ENCODE data around the gene AJM1. TPM values are rescaled to one million over a fixed set of nuclear protein-coding genes. Genes with fewer than 3 reads are reported as not detected.

Gene AJM1
- total RNA-seq, 2 donors from 2014 or later = 10.4 to 11.1 TPM

DNA sequence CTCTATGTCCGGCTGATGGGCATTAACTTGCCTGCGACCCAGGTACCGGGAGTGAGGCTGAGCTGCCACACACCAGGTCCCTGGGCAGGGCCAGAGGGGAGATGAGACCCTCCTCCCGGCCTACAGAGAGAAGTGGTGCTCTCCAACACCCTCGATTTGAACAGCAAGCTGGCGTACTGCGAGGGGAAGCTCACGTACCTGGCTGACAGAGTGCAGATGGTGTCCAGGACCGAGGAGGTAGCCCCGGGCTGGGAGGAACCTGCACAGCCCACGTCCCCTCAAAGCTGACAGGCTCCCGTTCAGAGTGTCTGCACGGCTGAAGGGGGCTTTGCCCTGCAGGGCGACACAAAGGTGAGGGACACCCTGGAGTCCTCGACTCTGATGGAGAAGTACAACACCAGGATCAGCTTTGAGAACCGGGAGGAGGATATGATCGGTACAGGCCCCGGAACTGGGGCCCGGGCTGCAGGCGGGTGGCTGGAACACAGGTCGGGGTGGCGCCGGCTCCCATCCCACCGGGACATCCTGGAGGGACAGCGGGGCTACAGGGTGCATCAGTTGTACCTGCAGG is 35.6 kb upstream of the AJM1 start:
- DNase-seq (no peak), ATAC-seq (peak; percentile 4)
- intact Hi-C loops (cut with DNase I, micrococcal nuclease) = no loop called here

DNA sequence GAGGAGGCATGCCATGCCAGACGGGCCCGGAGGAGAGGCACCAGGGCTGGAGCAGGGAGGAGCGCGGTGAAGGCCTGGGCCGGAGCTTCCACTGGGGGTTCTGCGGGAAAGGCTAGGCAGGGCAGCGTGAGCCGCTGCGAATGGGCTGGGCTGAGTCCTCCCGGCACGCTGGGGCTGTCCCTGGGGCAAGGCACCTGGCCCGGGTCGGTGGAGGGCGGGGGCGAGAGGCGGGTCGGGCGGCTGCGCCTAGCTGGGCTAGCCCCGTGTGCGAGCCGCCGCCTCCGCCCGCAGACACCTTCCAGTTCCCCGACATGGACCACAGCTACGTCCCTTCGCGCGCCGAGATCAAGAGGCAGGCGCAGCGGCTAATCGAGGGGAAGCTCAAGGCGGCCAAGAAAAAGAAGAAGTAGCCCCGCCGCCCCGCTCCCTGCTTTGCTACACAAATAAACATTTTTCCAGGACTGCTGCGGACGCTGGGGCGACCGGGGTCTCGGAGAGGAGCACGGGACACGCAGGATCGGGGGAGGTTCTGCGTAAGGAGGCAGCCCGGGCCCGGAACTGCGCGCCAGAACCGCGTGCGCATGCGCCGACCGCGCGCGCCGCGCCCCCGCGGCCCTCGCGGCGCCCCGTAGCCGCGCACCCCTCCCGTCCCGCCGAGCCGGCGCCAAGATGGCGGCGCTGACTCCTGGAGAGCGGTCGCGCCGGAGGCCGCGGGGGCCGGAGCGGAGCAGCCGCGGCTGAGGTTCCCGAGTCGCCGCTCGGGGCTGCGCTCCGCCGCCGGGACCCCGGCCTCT is 34.8 kb upstream of the AJM1 start, which contains the start of gene RABL6:
TSS of gene RABL6 (plus strand) at position 668 of the 794 bp plus-strand sequence. CDS start 249 bp downstream, outside the sequence.
- DNase-seq (peak; percentile 71 to 80), ATAC-seq (peak; percentile 77)
- intact Hi-C loops (cut with DNase I, micrococcal nuclease) = no loop called here

DNA sequence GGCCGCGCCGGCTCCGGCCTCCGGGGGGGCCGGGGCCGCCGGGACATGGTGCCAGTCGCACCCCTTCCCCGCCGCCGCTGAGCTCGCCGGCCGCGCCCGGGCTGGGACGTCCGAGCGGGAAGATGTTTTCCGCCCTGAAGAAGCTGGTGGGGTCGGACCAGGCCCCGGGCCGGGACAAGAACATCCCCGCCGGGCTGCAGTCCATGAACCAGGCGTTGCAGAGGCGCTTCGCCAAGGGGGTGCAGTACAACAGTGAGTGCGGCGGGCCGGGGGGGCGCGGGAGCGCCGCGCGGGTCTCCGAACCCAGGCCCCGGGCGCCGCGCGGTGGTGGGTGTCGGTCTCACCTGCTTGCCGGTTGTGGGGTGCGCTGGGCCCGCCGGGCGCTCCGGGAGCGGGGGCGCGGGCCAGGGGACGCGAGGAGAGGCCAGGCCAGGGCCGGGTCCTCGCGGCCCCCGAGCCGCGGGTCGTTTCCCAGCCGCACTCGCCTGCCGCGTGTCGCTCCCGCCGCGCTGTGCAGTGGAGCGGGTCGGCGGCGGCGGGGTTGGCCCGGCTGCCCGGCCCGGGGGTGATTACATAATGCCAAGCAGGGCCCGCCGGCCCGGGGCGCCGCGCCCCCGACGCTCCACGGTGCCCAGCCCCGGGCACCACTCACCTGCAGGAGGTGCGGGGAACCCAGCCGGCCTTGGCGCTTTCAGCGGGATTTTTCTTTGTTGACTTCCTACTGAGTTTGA is 34.0 kb upstream of the AJM1 start:
- intact Hi-C loops (cut with DNase I, micrococcal nuclease) = no loop called here
- DNase-seq (peak in 1 of 2 donors; percentile 56), ATAC-seq (peak; percentile 42)

DNA sequence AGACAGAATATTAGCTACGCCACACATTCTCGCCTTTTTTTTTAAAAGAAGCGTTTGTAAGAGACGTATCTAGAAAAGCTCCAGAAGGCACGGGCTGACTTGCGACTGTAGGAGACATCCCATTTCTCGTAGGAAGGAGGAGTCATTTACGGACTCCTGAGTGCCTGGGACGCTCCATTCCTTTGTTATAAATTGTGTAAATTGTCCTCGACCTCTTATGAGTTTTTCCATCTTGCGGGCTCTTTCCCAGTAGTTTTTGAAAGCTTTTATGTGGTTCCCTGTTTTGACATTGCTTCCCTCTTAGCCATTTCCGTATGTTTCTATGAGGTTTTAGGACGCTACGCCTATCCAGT is 33.5 kb upstream of the AJM1 start:
- intact Hi-C loops (cut with DNase I, micrococcal nuclease) = no loop called here
- no peak for DNase-seq
- peak; percentile 16 for ATAC-seq

DNA sequence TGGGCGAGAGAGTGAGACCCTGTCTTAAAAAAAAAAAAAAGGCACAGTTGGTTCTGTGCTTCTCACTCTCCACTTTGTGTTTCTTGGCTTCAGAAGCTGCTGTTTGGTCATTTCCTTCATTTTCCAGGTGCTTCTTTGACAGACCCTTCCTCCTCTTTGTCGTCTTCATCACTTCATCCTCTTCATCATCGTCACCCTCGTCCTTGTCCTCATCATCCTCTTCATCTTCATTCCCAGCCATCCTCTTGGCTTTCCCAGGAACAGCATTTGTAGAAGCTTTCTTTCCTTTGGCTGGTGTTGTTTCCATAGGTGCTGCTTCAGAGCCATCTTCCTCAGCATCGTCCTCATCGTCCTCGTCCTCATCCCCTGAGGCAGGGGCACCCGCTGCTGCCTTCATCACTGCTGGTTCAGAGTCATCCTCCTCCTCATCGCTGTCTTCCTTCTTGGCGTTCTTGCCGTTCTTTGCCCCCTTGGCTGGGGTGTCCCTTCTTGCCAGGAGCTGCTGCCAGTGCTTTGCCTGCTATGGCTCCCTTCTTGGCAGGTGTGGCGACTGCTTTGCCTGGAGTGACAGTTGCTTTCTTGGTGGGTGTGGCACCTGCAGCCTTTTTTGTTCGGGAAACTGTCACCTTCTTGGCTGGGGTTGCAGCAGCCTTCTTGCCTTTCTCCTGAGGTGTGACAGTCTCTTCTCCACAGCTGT is 27.4 kb upstream of the AJM1 start:
- ATAC-seq (no peak), DNase-seq (no peak)
- intact Hi-C loops (cut with DNase I, micrococcal nuclease) = no loop called here

DNA sequence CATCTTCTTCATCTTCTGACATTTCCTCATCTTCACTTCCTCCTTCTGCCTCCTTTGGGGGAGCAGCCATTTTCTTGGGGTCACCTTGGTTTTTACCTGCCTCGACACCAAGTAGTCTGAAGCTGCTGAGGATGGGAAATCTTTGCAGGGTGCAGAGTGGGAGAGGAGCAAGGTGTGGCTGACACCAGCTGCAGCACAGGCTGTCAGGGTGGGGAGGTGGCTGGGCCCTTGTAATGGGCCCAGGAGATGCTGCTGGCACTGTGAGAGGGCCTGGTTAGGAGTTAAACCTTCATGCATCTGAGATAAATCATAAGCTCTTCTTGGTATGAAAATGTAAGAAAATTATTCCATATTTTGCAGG is 26.9 kb upstream of the AJM1 start:
- DNase-seq = no peak
- intact Hi-C loops (cut with DNase I, micrococcal nuclease) = no loop called here
- no peak for ATAC-seq

DNA sequence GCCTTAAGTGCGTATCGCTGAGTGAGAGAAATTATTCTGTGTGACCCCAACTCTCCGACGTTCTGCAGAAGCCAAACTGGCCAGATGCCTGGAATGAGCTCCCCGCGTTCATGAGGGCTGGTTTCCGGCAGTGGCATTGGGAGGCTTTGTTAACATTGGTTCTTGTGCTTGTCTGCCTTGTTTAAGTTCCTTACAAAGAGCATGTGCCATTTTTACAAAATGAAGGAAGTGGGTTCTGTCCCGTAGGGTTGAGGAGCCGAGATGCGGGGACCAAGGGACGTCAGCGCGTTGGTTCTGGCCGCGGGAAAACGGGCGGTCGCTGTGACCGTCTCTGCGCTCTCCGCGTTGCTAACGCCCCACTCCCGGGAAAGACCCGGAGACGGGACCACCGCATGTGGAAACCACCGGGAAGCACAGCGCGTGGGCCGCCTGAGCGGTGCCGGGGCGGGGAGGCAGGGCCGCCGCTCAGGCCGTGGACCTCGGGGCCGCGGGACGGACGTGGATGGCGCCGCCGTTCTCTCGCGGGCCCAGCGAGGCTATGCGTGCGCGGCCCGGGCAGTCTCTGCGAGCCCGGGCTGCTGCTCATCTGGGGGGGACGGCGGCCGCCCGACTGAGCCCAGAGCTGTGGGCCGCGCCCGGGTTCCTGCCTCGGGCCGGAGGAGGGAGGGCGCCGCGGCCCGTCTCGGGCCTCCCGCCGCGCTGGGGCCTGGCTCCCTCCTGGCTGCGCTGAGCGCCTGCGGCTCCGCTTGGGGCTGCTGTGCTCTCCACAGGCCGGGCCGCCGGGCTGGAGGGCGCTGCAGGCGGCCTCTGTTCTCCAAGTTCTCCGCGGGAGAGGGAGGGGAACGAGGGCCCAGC is 21.1 kb upstream of the AJM1 start:
- intact Hi-C loops (cut with DNase I, micrococcal nuclease) = no loop called here
- DNase-seq = no peak

DNA sequence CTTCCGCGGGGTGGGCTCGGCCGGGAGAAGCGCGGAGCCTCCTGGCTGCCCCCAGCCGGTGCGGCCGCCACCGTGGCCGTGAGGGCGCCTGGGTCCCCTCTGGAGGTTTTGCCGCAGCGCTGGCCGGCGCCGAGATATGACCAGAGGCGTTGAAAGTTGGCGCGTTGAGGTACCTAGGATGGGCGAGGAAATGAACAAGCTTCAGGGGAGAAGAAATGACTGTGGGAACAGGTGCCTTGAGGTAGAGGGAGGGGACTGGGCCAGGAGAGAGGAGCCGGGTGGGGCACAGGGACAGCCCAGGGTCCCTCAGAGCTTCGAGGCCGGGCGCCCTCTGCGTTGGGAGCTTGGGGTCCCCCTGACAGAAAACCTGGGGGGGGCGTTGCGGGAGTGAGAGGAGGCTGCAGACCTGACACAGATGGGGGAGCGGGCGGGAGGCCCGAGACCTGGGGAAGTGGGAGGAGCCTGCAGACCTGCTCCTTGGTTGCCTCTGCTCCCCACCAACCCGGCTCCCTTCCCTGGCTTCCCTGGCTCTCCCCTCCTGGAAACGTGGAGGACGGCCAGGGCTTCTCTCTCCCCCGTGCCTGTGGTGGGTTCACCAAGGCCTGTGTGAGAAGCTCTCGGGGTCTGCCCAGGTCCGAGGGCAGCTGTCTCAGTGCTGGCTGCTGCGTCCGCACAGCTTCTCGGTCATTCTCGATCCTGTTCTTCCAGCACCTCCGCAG is 20.3 kb upstream of the AJM1 start:
- no peak for ATAC-seq
- intact Hi-C loops (cut with DNase I, micrococcal nuclease) = no loop called here
- no peak for DNase-seq

More for the DNA sequence above, 21.1 kb upstream of the AJM1 start:
- ATAC-seq = no peak

DNA sequence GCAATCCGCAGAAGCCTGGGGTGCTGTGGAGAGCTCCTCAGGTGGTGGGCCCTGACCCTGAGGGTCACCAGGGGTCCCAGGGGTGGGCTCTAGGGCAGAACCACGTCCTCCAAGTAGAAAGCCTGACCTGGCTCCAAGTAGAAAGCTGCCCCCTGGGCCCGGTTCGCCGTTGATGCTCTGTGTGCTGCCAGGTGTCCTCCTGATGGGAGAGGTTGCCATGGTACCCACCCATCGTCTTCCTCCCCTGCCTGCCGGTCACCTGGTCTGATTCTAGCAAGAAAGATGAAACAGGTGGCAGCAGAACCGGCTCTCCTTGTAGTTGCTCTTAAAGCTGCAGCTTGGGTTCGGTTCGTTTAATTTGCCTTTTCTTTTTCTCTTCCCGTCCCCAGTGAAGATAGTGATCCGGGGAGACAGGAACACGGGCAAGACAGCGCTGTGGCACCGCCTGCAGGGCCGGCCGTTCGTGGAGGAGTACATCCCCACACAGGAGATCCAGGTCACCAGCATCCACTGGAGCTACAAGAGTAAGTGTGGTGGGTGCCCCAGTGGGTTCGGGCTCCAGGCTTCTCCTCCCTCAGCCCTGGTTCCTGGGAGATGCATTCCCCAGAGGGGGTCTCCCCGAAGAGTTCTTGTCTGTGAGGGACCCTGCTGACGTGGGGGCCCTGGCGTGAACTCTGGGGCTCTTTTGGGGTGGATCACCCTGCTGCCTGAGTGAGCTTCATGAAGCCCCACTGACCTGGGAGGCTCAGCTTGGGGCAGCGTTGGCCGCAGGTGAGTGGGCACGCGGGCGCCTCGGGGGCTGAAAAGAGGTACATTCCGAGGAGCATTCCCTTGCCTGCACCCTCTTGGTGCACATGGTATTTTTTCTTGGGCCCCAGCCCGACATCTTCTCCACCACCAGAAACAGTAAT is 18.9 kb upstream of the AJM1 start:
- intact Hi-C loops (cut with DNase I, micrococcal nuclease) = no loop called here
- ATAC-seq = no peak
- DNase-seq = no peak

DNA sequence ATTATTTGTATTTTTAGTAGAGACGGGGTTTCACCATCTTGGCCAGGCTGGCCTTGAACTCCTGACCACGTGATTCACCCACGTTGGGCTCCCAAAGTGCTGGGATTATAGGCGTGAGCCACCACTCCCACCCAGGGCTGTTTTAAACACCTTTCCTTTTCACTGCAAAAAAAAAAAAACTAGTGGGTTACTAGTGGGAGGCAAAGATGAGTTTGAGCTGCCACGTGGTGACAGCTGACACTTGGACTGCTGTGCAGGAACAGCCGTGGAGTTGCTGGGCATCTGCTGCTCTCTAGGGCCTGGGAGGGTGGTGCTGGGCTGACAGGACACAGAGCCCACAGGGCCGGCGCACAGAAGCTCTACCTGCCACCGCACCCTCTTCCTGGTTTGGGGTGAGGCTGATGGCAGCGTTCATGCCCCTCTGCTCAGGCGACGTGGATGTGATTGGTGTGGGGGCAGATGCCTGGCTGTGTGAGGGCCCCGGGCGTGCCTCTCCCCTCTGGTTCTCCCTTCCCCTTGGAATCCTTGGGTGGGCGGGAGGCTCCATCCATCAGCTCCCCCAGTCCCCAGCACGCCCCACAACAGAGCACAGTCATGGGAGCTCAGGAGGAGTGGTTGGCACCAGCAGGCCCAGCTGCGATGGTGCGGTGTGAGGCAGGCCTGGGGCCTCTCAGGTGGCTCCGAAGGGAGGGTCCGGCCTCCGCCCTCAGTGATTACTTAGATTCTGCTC is 17.6 kb upstream of the AJM1 start:
- intact Hi-C loops (cut with DNase I, micrococcal nuclease) = no loop called here
- DNase-seq = no peak
- peak; percentile 8 for ATAC-seq

DNA sequence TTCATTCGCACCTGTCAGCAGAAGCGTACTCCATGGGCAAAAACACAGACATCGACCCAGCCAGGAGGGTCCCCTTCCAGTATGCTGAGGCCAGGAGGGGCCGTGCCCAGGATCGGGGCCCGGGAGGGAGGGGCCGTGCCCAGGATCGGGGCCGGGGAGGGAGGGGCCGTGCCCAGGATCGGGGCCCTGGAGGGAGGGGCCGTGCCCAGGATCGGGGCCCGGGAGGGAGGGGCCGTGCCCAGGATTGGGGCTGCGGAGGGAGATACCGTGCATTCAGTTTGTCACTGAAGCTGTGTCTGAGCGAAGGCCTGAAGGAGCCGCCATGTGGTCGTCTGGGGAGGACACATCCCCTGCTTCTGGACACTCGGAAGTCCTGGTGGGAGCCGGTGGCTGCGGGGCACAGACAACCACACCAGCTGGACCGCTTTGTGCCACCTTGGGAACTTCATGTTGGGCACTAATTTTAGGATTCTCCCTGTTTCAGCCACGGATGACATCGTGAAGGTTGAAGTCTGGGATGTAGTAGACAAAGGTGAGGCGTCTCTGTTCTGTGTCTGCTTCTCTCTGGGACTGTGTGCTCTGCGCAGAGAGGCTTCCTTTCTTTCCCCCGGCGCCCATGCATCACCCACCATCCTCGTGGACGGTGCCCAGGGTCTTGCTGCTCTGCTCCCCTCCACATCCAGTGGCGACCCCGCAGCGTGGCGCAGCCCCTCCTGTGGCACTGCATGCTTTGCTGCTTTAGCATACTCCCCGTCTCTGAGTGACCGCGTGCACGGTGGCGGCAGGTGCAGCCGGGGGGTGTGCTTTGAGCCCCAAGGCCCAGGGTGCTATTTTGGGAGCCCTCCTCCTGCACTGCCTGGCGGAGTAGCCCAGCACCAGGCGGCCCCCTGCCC is 16.7 kb upstream of the AJM1 start:
- DNase-seq (no peak), ATAC-seq (no peak)
- intact Hi-C loops (cut with DNase I, micrococcal nuclease) = no loop called here

DNA sequence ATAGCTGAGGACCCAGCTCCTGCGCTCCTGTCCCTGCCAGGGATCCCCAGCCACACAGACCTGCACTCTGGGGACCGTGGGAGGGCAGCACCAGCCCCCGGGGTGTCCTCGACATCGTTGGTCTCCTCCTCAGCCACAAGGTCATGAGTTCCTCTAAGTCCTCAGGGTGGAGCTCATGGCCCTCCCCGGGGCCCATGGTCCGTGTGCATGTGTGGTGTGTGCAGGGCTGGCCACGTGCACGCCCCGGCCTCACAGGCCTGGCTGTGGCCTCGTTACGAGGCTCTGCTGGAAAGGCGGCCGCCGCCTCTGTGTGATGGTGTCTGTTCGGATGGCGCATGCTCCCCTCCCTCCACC is 16.1 kb upstream of the AJM1 start:
- intact Hi-C loops (cut with DNase I, micrococcal nuclease) = no loop called here
- ATAC-seq = no peak
- DNase-seq = no peak

DNA sequence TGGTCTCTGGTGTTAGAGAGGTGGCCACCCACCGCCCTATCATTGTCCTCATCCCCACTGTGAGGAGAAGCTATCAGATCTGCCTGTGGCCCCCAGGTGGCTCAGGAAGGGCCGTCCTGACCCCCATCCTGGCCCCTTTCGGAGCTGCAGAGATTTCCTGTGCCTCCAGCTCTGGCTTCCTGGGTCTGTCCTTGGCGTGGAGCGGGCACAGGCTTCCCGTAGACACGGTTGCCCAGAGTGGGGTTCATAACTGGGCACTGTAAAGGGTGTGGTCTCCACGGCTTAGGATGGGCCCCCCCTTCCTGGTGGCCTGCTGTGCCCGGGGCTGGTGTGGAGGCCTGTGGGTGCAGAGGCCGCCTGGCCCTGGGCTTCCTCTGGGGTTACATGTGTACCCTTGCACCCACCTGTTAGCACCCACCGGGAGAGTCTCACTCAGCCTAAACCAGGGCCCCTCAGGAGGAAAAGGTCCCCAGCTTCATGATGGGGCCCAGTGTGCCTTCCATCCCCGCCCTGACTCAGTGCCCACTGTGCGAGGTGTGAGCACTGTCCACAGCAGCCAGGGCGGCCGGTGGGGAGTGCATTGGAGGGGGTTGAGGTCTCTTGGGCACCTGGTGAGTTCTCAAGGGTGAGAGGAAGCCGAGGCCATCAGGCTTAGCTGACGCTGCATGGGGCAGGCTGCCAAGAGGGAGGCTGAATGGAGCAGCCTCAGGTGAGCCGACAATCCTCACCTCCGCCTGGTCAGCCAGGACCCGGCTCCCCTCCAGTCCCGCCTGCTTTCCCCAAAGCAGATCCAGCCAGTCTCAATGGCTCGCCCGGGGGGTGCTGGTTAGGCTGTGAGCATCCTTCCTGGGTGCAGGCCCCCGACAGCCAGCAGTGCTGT is 15.3 kb upstream of the AJM1 start:
- DNase-seq (no peak), ATAC-seq (no peak)
- intact Hi-C loops (cut with DNase I, micrococcal nuclease) = no loop called here

DNA sequence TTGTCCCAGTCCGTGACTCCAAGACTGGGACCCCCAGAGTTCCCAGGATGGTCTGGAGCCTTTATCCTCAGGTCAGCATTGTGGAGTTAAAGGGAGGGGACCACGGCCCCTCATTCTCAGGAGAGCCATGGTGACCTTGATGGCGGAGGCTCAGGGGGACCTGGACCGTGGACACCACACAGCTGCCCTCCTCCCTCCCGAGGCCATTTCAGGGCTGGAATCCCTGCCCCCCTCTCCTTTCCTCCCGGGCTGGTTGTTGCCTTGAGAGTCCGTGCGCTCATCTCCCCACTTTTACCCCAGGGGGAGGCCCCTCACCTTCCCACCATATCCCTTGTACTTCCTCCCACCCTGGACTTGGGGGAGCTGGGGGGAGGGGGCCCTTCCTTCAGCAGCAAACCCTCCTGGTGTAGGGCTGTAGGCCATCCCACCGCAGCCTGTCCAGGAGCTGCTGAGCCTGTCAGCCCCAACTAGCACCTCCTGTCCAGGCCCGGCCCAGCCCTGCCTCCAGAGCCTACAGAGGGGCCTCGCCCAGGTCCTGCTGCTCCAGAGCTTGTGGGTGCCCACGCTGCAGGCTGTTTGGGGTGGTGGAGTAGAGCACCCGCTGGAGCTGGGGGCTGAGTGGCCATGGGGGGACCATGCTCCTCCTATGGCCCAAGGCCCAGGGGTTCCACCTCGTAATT is 14.3 kb upstream of the AJM1 start:
- no peak for DNase-seq
- intact Hi-C loops (cut with DNase I, micrococcal nuclease) = no loop called here
- no peak for ATAC-seq
